ENCODE measurements around the gene MIEF2. TPM values are rescaled to one million over a fixed set of nuclear protein-coding genes. Genes with fewer than 3 reads are reported as not detected.

The MIEF2 gene
- total RNA-seq, 2 experiments from 2014 or later, result 6.8 to 8.5 TPM

DNA sequence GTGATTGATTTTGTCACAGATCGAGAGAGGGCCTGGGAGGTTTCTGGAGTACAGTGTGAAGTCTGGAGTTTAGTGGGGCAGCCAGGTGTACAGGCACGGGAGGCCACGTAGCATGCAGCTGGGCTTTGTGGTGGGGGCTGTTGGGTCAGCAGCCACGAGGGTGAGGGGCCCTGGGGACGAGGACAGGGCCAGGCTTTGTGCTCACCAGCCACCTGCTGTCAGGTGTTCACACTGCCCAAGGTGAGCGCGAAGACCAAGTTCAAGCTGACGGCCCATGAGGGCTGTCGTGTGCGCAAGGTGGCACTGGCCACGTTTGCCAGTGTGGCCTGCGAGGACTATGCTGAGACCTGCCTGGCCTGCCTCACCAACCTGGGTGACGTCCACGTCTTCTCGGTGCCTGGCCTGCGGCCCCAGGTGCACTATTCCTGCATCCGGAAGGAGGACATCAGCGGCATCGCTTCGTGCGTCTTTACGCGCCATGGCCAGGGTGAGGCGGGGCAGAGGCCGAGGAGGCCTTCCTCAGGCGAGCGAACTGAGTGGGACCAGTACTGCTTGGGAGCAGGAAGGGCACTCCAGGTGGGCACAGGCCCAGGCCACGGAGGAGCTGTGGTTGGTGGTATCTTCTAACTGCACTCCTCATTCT, 19.1 kb upstream of the MIEF2 start:
- Mint-ChIP-seq H3K27me3 (no peaks in the 10 kb centered on the region), H3K36me3 (ENCODE audit: low read depth) (peaks cover 9% of the 10 kb centered on the region), H3K4me1 (no peaks in the 10 kb centered on the region), H3K4me3 (no peak overlapping the region), H3K27ac (no peak overlapping the region), H3K9me3 (no peaks in the 10 kb centered on the region)
- DNase-seq, result no peak
- ChIA-PET POLR2A (no interaction called here), CTCF (no interaction called here)

GRCh38 chr17:18245038-18245776, 15.3 kb upstream of the MIEF2 start:
- ChIA-PET CTCF (no interaction called here), POLR2A (no interaction called here)
- H3K9me3 Mint-ChIP-seq, result no peaks in the 10 kb centered on the region
- H3K4me3 Mint-ChIP-seq, result no peak overlapping the region
- H3K27ac Mint-ChIP-seq, result no peak overlapping the region
- DNase-seq, result no peak
- H3K36me3 Mint-ChIP-seq (ENCODE audit: low read depth), result peaks cover 27% of the 10 kb centered on the region
- H3K27me3 Mint-ChIP-seq, result no peaks in the 10 kb centered on the region
- peaks cover 3% of the 10 kb centered on the region for H3K4me1 Mint-ChIP-seq

- H3K4me3 Mint-ChIP-seq, result no peak overlapping the region
- CTCF ChIA-PET, result no interaction called here
- H3K27me3 Mint-ChIP-seq, result no peaks in the 10 kb centered on the region
- DNase-seq, result no peak
- H3K36me3 Mint-ChIP-seq (ENCODE audit: low read depth), result peaks cover 36% of the 10 kb centered on the region
- peaks cover 3% of the 10 kb centered on the region for H3K4me1 Mint-ChIP-seq
- POLR2A ChIA-PET, result no interaction called here
- no peak overlapping the region for H3K27ac Mint-ChIP-seq
- no peaks in the 10 kb centered on the region for H3K9me3 Mint-ChIP-seq
Measured at GRCh38 chr17:18246109-18246725, 14.2 kb upstream of the MIEF2 start.

DNA sequence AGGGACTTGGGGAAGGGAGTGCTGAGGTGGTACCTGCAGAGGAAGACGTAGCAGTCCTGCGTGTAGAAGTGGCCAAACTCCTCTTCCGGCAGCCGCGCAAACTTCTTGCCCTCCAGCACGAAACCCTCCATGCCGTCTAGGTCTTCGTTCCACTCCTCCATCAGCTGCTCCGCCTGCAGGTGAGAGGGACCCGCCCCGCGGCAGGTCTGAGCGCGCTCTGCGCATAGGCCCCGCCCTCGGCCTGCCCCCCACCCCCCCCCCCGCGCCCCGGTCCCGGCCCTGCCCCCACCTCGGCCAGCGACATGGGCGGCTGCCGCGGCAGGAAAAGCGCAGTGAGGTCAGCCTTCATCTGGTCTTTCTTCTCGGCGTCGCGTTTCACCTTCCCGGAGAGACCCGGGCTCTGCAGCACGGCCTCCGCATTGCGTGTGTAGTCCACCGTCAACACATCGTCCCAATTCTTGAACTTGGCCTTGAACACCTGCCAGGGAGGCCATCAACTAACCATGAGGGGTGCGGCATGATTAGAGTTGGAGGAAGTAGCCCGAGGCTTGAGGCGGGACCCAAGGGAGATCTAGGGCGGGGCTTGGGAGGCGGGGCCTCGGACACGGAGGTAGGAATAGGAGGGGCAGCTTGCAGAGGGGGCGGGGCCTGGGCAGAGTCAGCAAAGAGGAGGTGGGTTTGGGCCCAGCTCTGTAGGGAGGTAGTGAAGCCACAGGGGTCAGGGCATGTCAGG, 13.4 kb upstream of the MIEF2 start:
- peak; percentile 19 for DNase-seq
- POLR2A ChIA-PET, result no interaction called here
- Mint-ChIP-seq H3K27ac (no peak overlapping the region), H3K4me3 (no peak overlapping the region), H3K9me3 (no peaks in the 10 kb centered on the region), H3K4me1 (peaks cover 3% of the 10 kb centered on the region), H3K36me3 (ENCODE audit: low read depth) (peaks cover 41% of the 10 kb centered on the region), H3K27me3 (no peaks in the 10 kb centered on the region)
- CTCF ChIA-PET, result interaction anchor here (0.7 kb wide), 1 partner anchor 30 kb away, joined by 3 read pairs; no protein-coding TSS in a partner anchor

DNA sequence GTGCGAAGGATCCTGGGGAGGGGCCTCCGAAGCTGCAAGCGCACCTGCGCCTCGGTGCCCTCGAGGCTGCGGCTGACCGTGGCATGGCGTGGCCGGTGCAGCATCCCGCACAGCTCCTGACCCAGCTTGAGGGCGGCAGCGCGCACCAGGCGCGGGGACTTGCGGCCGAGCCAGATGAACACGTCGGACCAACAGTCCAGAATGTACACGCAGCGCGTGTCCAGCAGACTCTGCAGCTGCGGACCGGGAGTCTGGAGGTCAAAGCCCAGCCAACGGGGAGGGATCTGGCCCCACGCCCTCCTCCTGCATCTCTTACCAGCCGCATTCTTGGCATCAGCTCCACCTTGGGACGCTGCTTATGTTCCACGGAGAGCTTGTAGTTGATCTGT, 12.9 kb upstream of the MIEF2 start:
- peaks cover 45% of the 10 kb centered on the region for H3K36me3 Mint-ChIP-seq (ENCODE audit: low read depth)
- H3K27me3 Mint-ChIP-seq, result no peaks in the 10 kb centered on the region
- CTCF ChIA-PET, result interaction anchor here (0.7 kb wide), 1 partner anchor 31 kb away, joined by 3 read pairs; no protein-coding TSS in a partner anchor

DNA sequence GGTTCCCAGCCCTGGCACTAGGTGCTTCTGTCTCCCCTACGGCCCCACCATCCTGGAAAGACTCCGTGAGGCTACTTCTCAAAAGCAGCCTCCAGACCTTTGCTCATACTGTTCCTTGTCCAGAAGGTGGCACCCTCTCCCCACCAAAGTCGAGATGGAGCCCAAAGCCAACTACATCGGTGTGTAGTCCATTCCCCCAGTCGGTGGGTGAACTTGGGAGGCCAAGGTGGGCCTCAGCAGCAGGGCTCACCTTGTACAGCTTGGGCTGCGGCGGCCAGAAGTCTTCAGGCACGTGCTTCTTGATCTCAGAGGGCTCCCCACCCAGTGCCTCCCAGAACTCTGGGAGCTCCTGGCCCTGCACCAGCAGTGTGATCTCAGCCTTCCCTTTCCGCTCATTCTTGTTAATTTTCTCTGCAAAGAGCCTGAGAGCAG, 12.1 kb upstream of the MIEF2 start:
- ChIA-PET CTCF (interaction anchor here (1.1 kb wide), 1 partner anchor 37 kb away, joined by 6 read pairs; no protein-coding TSS in a partner anchor), POLR2A (no interaction called here)
- Mint-ChIP-seq H3K4me3 (no peak overlapping the region), H3K9me3 (no peaks in the 10 kb centered on the region), H3K36me3 (ENCODE audit: low read depth) (peaks cover 46% of the 10 kb centered on the region), H3K4me1 (peaks cover 3% of the 10 kb centered on the region), H3K27ac (no peak overlapping the region), H3K27me3 (no peaks in the 10 kb centered on the region)
- DNase-seq, result peak; percentile 79

More for the DNA sequence above, 12.9 kb upstream of the MIEF2 start:
- no peaks in the 10 kb centered on the region for H3K9me3 Mint-ChIP-seq
- H3K4me3 Mint-ChIP-seq, result no peak overlapping the region
- POLR2A ChIA-PET, result no interaction called here
- DNase-seq, result no peak
- no peak overlapping the region for H3K27ac Mint-ChIP-seq
- H3K4me1 Mint-ChIP-seq, result peaks cover 3% of the 10 kb centered on the region

DNA sequence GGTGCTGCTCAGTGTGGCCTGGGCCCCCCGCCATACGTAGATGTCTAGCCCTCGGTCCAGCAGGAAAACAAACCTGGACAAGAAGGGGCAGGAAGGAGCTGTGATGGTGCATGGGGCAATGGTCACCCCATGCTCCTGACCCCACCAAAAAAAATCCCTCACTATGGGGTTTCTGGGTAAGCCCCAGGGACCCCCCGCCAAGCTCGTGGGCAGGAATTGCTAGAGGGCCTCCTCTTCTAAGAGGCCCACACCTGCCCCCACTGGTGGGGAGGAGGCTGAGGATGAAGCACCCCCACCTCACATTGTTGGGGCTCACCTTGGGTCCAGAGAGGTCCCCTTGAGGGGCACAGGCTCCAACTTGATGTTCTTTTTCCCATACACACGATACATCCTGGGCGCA, 11.7 kb upstream of the MIEF2 start:
- no peak for DNase-seq
- no peaks in the 10 kb centered on the region for H3K9me3 Mint-ChIP-seq
- H3K36me3 Mint-ChIP-seq (ENCODE audit: low read depth), result peaks cover 49% of the 10 kb centered on the region
- ChIA-PET CTCF (interaction anchor here (1.1 to 1.2 kb wide), 2 partner anchors 10 to 37 kb away, joined by 3 to 6 read pairs; no protein-coding TSS in a partner anchor), POLR2A (no interaction called here)
- no peak overlapping the region for H3K4me3 Mint-ChIP-seq
- H3K27ac Mint-ChIP-seq, result no peak overlapping the region
- peaks cover 3% of the 10 kb centered on the region for H3K4me1 Mint-ChIP-seq
- no peaks in the 10 kb centered on the region for H3K27me3 Mint-ChIP-seq

GRCh38 chr17:18250259-18250658, 10.2 kb upstream of the MIEF2 start:
- H3K27ac Mint-ChIP-seq, result no peak overlapping the region
- CTCF ChIA-PET, result no interaction called here

GRCh38 chr17:18250708-18251107, 9.8 kb upstream of the MIEF2 start:
- POLR2A ChIA-PET, result no interaction called here
- no peaks in the 10 kb centered on the region for H3K9me3 Mint-ChIP-seq
- CTCF ChIA-PET, result no interaction called here
- H3K4me1 Mint-ChIP-seq, result peaks cover 7% of the 10 kb centered on the region
- H3K4me3 Mint-ChIP-seq, result no peak overlapping the region
- H3K27ac Mint-ChIP-seq, result no peak overlapping the region
- no peak for DNase-seq
- H3K27me3 Mint-ChIP-seq, result no peaks in the 10 kb centered on the region
- H3K36me3 Mint-ChIP-seq (ENCODE audit: low read depth), result peaks cover 46% of the 10 kb centered on the region

More at GRCh38 chr17:18250259-18250658, 10.2 kb upstream of the MIEF2 start:
- Mint-ChIP-seq H3K4me1 (peaks cover 3% of the 10 kb centered on the region), H3K4me3 (no peak overlapping the region), H3K36me3 (ENCODE audit: low read depth) (peaks cover 49% of the 10 kb centered on the region), H3K9me3 (no peaks in the 10 kb centered on the region), H3K27me3 (no peaks in the 10 kb centered on the region)
- no peak for DNase-seq
- POLR2A ChIA-PET, result no interaction called here

DNA sequence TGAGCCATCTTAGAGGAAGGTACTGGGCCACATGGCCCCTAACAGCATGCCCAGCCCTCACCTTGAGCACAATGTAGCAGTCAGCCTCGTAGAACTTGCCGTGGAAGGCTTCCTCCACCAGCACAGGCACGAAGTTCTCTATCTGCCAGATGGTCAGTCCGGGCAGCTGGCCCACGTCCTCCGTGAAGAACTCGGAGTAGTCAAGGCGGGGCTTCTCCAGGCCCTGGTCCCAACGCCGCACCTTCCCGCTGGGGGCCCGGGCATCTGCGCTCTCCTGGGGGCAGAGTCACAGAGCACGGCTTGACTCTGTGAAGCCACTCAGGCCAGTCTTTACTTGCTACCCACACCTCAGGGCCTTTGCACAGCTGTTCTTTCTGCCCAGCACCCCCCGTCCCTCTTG, 9.3 kb upstream of the MIEF2 start:
- no peak overlapping the region for H3K4me3 Mint-ChIP-seq
- H3K36me3 Mint-ChIP-seq (ENCODE audit: low read depth), result peaks cover 50% of the 10 kb centered on the region
- H3K27ac Mint-ChIP-seq, result no peak overlapping the region
- DNase-seq, result no peak
- ChIA-PET POLR2A (no interaction called here), CTCF (no interaction called here)
- H3K4me1 Mint-ChIP-seq, result peaks cover 11% of the 10 kb centered on the region
- no peaks in the 10 kb centered on the region for H3K9me3 Mint-ChIP-seq
- H3K27me3 Mint-ChIP-seq, result no peaks in the 10 kb centered on the region

- Mint-ChIP-seq H3K27ac (no peak overlapping the region), H3K27me3 (no peaks in the 10 kb centered on the region)
- CTCF ChIA-PET, result no interaction called here
Measured at GRCh38 chr17:18252160-18252559, 8.3 kb upstream of the MIEF2 start.

GRCh38 chr17:18253187-18253884, 7.1 kb upstream of the MIEF2 start:
- no peaks in the 10 kb centered on the region for H3K9me3 Mint-ChIP-seq
- H3K4me1 Mint-ChIP-seq, result peaks cover 23% of the 10 kb centered on the region
- ChIA-PET CTCF (interaction anchor here (0.5 to 0.8 kb wide), 3 partner anchors 12 to 57 kb away, joined by 3 to 5 read pairs (median 3); no protein-coding TSS in a partner anchor), POLR2A (no interaction called here)
- H3K27ac Mint-ChIP-seq, result no peak overlapping the region
- no peak for DNase-seq
- peaks cover 39% of the 10 kb centered on the region for H3K36me3 Mint-ChIP-seq (ENCODE audit: low read depth)
- H3K4me3 Mint-ChIP-seq, result no peak overlapping the region
- no peaks in the 10 kb centered on the region for H3K27me3 Mint-ChIP-seq

More at GRCh38 chr17:18252160-18252559, 8.3 kb upstream of the MIEF2 start:
- no peaks in the 10 kb centered on the region for H3K9me3 Mint-ChIP-seq
- H3K4me3 Mint-ChIP-seq, result no peak overlapping the region
- H3K36me3 Mint-ChIP-seq (ENCODE audit: low read depth), result peaks cover 48% of the 10 kb centered on the region
- POLR2A ChIA-PET, result no interaction called here
- peaks cover 19% of the 10 kb centered on the region for H3K4me1 Mint-ChIP-seq
- DNase-seq, result no peak
